Measurements from ENCODE around the gene ADCK2.

DNA sequence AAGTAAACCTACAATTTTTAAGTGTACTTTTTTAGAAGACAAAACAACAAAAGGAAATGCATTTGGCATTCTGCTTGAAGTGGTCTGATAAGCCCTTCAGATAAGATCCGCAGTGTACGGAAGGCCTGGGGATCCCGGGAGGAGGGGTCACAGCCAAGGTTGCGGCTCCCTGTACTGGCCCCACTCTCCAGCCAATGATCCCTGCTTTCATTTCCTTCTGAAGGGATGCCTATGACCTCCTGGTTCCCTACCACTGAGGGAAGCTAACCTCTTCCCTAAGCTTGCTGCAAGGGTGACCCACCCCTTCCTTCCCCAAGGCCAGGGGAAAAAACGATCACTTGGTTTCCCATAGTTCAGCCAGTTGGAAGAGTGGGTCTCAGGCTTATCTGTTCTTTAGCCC is 37.4 kb upstream of the ADCK2 start:
- no peak for TF ChIP-seq POLR2A (IDR thresholded peaks at IDR 0.05)
- TF ChIP-seq, protein P1, sequence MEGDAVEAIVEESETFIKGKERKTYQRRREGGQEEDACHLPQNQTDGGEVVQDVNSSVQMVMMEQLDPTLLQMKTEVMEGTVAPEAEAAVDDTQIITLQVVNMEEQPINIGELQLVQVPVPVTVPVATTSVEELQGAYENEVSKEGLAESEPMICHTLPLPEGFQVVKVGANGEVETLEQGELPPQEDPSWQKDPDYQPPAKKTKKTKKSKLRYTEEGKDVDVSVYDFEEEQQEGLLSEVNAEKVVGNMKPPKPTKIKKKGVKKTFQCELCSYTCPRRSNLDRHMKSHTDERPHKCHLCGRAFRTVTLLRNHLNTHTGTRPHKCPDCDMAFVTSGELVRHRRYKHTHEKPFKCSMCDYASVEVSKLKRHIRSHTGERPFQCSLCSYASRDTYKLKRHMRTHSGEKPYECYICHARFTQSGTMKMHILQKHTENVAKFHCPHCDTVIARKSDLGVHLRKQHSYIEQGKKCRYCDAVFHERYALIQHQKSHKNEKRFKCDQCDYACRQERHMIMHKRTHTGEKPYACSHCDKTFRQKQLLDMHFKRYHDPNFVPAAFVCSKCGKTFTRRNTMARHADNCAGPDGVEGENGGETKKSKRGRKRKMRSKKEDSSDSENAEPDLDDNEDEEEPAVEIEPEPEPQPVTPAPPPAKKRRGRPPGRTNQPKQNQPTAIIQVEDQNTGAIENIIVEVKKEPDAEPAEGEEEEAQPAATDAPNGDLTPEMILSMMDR (IDR thresholded peaks at IDR 0.05): no peak
